Smooth muscle cell (in vitro differentiated cells): ENCODE data around the gene CCPG1. TPM values are rescaled to one million over a fixed set of nuclear protein-coding genes. Genes with fewer than 3 reads are reported as not detected.

ENCODE experiments used
- DNase-seq: peaks from one replicate; lab custom pipeline; 2025; ENCODE audit not compliant: unreplicated experiment; lab: John Stamatoyannopoulos, UW
- H2AFZ ChIP-seq: fragments of 200-600 bp; sonication (generic); 2 replicates; pipeline ENCODE4 v1.6.0; 2016; ENCODE audit warnings: antibody characterized with exemption, low read depth, mild to moderate bottlenecking
- H3F3A ChIP-seq: fragments of 200-600 bp; sonication (generic); 2 replicates; pipeline ENCODE4 v1.6.0; 2017; ENCODE audit warnings: antibody characterized with exemption, low read depth
- H3K27ac ChIP-seq: fragments of 200-600 bp; sonication (generic); 2 replicates; pipeline ENCODE4 v1.5.1; 2016; ENCODE audit warnings: low read depth, mild to moderate bottlenecking
- H3K27me3 ChIP-seq: fragments of 200-600 bp; sonication (generic); 2 replicates; pipeline ENCODE4 v1.6.1; 2016; ENCODE audit warnings: low read depth, mild to moderate bottlenecking
- H3K36me3 ChIP-seq: fragments of 200-600 bp; sonication (generic); 2 replicates; pipeline ENCODE4 v1.5.1; 2016; ENCODE audit warnings: low read depth
- H3K4me1 ChIP-seq: fragments of 200-600 bp; sonication (generic); 2 replicates; pipeline ENCODE4 v1.5.1; 2016; ENCODE audit warnings: low read depth
- H3K4me2 ChIP-seq: fragments of 200-600 bp; sonication (generic); 2 replicates; pipeline ENCODE4 v1.6.0; 2016; ENCODE audit warnings: mild to moderate bottlenecking
- H3K4me3 ChIP-seq: fragments of 200-600 bp; sonication (generic); 2 replicates; pipeline ENCODE4 v1.5.1; 2016; ENCODE audit warnings: mild to moderate bottlenecking
- H3K79me2 ChIP-seq: fragments of 200-600 bp; sonication (generic); 2 replicates; pipeline ENCODE4 v1.6.0; 2016; ENCODE audit warnings: low read depth, mild to moderate bottlenecking
- H3K9ac ChIP-seq: fragments of 200-600 bp; sonication (generic); 2 replicates; pipeline ENCODE4 v1.6.0; 2016; ENCODE audit warnings: low read depth
- H3K9me3 ChIP-seq: fragments of 200-600 bp; sonication (generic); replicated peaks from 2 replicates; pipeline ENCODE4 v1.5.1; 2016; ENCODE audit warnings: low read depth
- H4K20me1 ChIP-seq: fragments of 200-600 bp; sonication (generic); 2 replicates; pipeline ENCODE4 v1.6.0; 2016; ENCODE audit warnings: low read depth
- WGBS: methylation state at CpG from one replicate; pipeline ENCODE4 v1.1.7; 2016; ENCODE audit warnings: low lambda C conversion rate; 5-methylcytosine and 5-hydroxymethylcytosine counted together
- polyA plus RNA-seq: library from polyadenylated mRNA; unstranded; fragments of >200 nt; fragmentation: Nextera tagmentation; extraction: Ambion mirVana; gene quantifications from 2 replicates; pipeline ENCODE4 v1.2.1, GENCODE V29; 2016
- total RNA-seq: library from RNA; depleted of rRNA; stranded (reverse); fragments of >200 nt; gene quantifications from 2 replicates; pipeline ENCODE4 v1.2.3, GENCODE V29; 2014
- TF ChIP-seq, protein P1 (sequence below): fragments of 200-600 bp; sonication (generic); IDR thresholded peaks from 2 replicates; pipeline ENCODE4 v1.5.1; 2017; ENCODE audit warnings: borderline replicate concordance, mild to moderate bottlenecking, antibody characterized with exemption; ENCODE audit not compliant: insufficient read depth, poor library complexity, severe bottlenecking

CCPG1 gene
- total and polyA plus RNA-seq, 2 experiments from 2014 or later = 24.9 to 39.1 TPM

DNA sequence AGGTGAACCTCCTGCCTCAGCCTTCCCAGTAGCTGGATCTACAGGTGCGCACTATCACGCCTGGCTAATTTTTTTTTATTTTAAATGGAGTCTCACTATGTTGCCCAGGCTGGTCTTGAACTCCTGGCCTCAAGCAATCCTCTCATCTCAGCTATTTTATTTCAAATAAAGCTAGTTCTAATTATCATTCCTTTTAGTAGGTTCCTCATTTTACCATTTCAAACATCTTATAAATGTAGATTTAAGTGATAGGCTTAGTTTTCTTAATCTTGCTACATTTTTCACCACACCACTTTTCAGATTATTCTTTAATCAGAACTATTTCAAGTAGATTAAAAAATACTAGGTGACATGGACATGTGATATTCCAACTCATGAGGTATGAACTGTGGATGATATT, 58.9 kb downstream of the CCPG1 start:
- Histone ChIP-seq H3K9ac (no peak overlapping the region), H3K4me1 (no peaks in the 10 kb centered on the region), H3K4me3 (no peak overlapping the region), H4K20me1 (no peaks in the 10 kb centered on the region), H3K27ac (no peak overlapping the region), H3F3A (no peaks in the 10 kb centered on the region), H3K36me3 (no peaks in the 10 kb centered on the region), H3K27me3 (no peaks in the 10 kb centered on the region), H3K79me2 (no peaks in the 10 kb centered on the region), H3K4me2 (no peak overlapping the region), H2AFZ (no peak overlapping the region), H3K9me3 (no peaks in the 10 kb centered on the region)
- 92% methylated on average over 2 of the region's 2 CpGs for WGBS
- TF ChIP-seq, protein P1, sequence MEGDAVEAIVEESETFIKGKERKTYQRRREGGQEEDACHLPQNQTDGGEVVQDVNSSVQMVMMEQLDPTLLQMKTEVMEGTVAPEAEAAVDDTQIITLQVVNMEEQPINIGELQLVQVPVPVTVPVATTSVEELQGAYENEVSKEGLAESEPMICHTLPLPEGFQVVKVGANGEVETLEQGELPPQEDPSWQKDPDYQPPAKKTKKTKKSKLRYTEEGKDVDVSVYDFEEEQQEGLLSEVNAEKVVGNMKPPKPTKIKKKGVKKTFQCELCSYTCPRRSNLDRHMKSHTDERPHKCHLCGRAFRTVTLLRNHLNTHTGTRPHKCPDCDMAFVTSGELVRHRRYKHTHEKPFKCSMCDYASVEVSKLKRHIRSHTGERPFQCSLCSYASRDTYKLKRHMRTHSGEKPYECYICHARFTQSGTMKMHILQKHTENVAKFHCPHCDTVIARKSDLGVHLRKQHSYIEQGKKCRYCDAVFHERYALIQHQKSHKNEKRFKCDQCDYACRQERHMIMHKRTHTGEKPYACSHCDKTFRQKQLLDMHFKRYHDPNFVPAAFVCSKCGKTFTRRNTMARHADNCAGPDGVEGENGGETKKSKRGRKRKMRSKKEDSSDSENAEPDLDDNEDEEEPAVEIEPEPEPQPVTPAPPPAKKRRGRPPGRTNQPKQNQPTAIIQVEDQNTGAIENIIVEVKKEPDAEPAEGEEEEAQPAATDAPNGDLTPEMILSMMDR = no peak
- DNase-seq = no peak

DNA sequence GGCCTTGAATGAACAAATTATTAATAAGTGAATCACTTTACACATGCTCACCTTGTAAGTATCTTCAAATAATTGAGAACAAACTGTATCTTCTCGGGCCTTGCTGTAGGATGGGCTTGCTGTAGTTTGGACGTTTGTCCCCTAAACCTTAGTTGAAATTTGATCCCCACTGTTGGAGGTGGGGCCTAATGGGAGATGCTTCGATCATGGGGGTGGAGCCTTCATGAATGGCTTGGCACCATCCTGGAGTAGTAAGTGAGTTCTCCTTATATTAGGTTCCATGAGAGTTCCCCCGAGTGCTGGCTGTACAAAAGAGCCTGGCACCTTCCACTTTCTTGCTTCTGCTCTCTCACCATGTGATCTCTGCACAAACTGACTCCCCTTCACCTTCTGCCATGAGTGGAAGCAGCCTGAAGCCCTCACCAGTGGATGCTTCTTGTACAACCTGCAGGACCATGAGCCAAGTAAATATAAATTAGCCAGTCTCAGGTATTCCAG, 59.8 kb downstream of the CCPG1 start:
- Histone ChIP-seq H3K9me3 (no peaks in the 10 kb centered on the region), H3K4me2 (no peak overlapping the region)
- WGBS = 75% methylated on average over 4 of the region's 4 CpGs

DNA sequence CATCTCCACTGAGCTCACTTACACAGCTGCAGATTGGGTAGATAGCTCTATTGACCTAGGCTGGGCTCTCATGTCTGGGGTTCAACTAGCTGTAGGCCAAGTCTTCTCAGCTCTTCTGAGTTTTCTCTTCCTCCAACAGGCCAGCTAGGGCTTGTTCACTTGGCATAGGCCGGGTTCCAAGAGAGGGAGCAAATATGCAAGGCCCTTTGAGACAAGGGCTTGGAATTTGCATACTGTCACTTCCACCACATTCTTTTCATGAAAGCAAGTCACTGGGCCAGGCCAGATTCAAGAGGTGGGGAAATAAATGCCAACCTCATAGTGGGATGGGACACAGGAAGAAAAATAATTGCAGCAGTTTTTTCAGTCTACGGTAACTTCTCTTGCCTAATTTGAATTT, 64.0 kb downstream of the CCPG1 start:
- no peak overlapping the region for H3K4me2 ChIP-seq
- 79% methylated on average over 2 of the region's 2 CpGs for WGBS

More for the DNA sequence above, 59.8 kb downstream of the CCPG1 start:
- no peak overlapping the region for H2AFZ ChIP-seq
- TF ChIP-seq, protein P1 = no peak
- no peaks in the 10 kb centered on the region for H4K20me1 ChIP-seq
- no peaks in the 10 kb centered on the region for H3K79me2 ChIP-seq
- H3K36me3 ChIP-seq = no peaks in the 10 kb centered on the region
- no peak overlapping the region for H3K27ac ChIP-seq
- no peaks in the 10 kb centered on the region for H3F3A ChIP-seq
- H3K4me1 ChIP-seq = no peaks in the 10 kb centered on the region
- H3K9ac ChIP-seq = no peak overlapping the region
- no peaks in the 10 kb centered on the region for H3K27me3 ChIP-seq
- DNase-seq = no peak
- no peak overlapping the region for H3K4me3 ChIP-seq

DNA sequence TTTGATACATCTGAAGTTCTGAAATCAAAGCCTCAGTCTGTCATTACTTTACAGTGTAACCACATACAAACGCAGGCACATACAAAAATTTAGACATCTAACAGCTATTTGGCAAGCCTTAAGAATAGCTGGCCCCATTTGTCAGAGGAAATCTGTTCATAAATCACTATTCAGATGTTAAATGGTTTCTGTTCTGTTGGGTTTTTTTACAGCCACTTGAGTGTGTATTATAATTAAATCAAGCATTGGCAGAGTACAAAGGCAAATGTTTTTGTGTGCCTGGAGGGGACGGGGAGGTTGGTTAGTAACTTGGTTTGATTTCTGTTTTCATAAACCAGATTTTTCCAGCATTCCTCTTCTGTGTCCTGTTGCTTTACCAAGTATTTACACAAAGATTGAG, 65.0 kb downstream of the CCPG1 start:
- TF ChIP-seq, protein P1 = no peak
- Histone ChIP-seq H3K9me3 (no peaks in the 10 kb centered on the region), H3F3A (no peaks in the 10 kb centered on the region), H4K20me1 (no peaks in the 10 kb centered on the region), H3K27ac (no peak overlapping the region), H3K4me2 (no peak overlapping the region), H3K4me3 (no peak overlapping the region), H3K27me3 (no peaks in the 10 kb centered on the region), H2AFZ (no peak overlapping the region), H3K4me1 (no peaks in the 10 kb centered on the region), H3K36me3 (peaks cover 5% of the 10 kb centered on the region), H3K9ac (no peak overlapping the region), H3K79me2 (no peaks in the 10 kb centered on the region)
- no peak for DNase-seq
- WGBS = 78% methylated on average over 2 of the region's 2 CpGs

More for the DNA sequence above, 64.0 kb downstream of the CCPG1 start:
- no peaks in the 10 kb centered on the region for H3K9me3 ChIP-seq
- no peaks in the 10 kb centered on the region for H4K20me1 ChIP-seq
- no peaks in the 10 kb centered on the region for H3K4me1 ChIP-seq
- no peak overlapping the region for H3K27ac ChIP-seq
- DNase-seq = no peak
- no peaks in the 10 kb centered on the region for H3K79me2 ChIP-seq
- H3K36me3 ChIP-seq = peaks cover 3% of the 10 kb centered on the region
- H2AFZ ChIP-seq = no peak overlapping the region
- no peaks in the 10 kb centered on the region for H3F3A ChIP-seq
- no peaks in the 10 kb centered on the region for H3K27me3 ChIP-seq
- H3K4me3 ChIP-seq = no peak overlapping the region
- TF ChIP-seq, protein P1 = no peak
- no peak overlapping the region for H3K9ac ChIP-seq
